Body of pancreas (tissue), 4 donors: ENCODE measurements around the gene SERAC1. TPM values are rescaled to one million over a fixed set of nuclear protein-coding genes. Genes with fewer than 3 reads are reported as not detected.
A peak's percentile ranks its signal among the peaks of the same experiment; 100 is the strongest.

Experiments used
- ATAC-seq: fragments of 150-250 bp; one replicate; pipeline ENCODE4 v1.9.1; 2016
- DNase-seq, 4 donors: peaks; one replicate each; pipeline ENCODE4 v3.0.0-alpha.2; 2019
- H3K27ac ChIP-seq, 4 donors: fragments of 200-600 bp; sonication (generic); 1 replicate in 3 of 4; 2 replicates in 1 of 4; pipeline versions ENCODE4 v1.5.1 to v1.6.1; 2016 to 2019; ENCODE audit warnings: mild to moderate bottlenecking in 1 of 4, mixed read lengths in 1 of 4, moderate library complexity in 1 of 4
- H3K27me3 ChIP-seq, 2 donors: fragments of 200-600 bp; sonication (generic); one replicate each; pipeline ENCODE4 v1.6.0; 2016; ENCODE audit warnings: mild to moderate bottlenecking in 1 of 2
- H3K36me3 ChIP-seq, 2 donors: fragments of 200-600 bp; sonication (generic); replicated peaks in 1 of 2; 2 replicates each; pipeline ENCODE4 v1.5.1; 2016; ENCODE audit warnings: low read depth in 2 of 2; ENCODE audit not compliant: insufficient read depth in 1 of 2
- H3K4me1 ChIP-seq: fragments of 200-600 bp; sonication (generic); one replicate; pipeline ENCODE4 v1.6.0; 2016
- H3K4me3 ChIP-seq, 2 donors: fragments of 200-600 bp; sonication (generic); 1 replicate in 1 of 2; 2 replicates in 1 of 2; pipeline ENCODE4 v1.5.1; 2016 to 2019
- H3K9me3 ChIP-seq, 3 donors: fragments of 200-600 bp; sonication (generic); 1 replicate in 2 of 3; 2 replicates in 1 of 3; pipeline ENCODE4 v1.5.1; 2016
- POLR2A ChIP-seq, 3 donors: fragments of 450-650 bp; IDR thresholded peaks; one replicate each; pipeline ENCODE4 v1.6.1; 2016; ENCODE audit warnings: antibody characterized with exemption in 3 of 3, mild to moderate bottlenecking in 2 of 3
- WGBS, 2 donors: methylation state at CpG; one replicate each; pipeline ENCODE4 v1.1.5; 2017; 5-methylcytosine and 5-hydroxymethylcytosine counted together
- intact Hi-C: fragments of 100-400 bp; cut with DNase I; formaldehyde crosslinking; loops from one replicate; pipeline ENCODE4 v1.15.1; 2023
- total RNA-seq, 2 donors: library from RNA; depleted of rRNA; stranded (reverse); fragments of >200 nt; gene quantifications; one replicate each; pipeline ENCODE4 v1.1.0, GENCODE V29; 2016
- TF ChIP-seq, protein P1 (sequence below), 7 experiments: fragments of 450-650 bp in 4 of 7; fragments of 200-600 bp in 3 of 7; sonication (generic) in 3 of 7; IDR thresholded peaks; one replicate each; pipeline ENCODE4 v1.5.1; 2016 to 2019; ENCODE audit warnings: antibody characterized with exemption in 7 of 7

The SERAC1 gene
- total RNA-seq, 2 donors from 2014 or later = 10.5 to 14.8 TPM

DNA sequence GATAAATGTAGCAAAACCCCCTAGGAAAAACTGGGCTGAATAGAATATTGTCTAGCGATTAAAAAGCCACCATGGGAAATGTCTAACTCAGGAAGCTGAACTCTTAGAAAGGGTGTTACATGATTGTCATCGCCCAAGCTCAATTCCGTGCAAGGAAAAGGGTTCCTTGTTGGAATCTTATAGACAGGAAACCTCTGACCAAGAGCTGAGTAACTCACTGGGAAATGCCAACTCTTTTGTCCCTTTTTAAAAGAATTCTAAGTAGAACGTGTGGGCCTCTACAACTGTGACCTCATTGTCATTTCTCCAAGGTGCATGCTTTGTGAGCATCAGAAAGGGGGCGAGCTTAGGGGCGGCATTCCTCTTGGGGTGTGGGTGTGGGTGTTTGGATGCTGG is 98.3 kb downstream of the SERAC1 start:
- no peak for TF ChIP-seq POLR2A (IDR thresholded peaks at IDR 0.05)
- TF ChIP-seq, protein P1, sequence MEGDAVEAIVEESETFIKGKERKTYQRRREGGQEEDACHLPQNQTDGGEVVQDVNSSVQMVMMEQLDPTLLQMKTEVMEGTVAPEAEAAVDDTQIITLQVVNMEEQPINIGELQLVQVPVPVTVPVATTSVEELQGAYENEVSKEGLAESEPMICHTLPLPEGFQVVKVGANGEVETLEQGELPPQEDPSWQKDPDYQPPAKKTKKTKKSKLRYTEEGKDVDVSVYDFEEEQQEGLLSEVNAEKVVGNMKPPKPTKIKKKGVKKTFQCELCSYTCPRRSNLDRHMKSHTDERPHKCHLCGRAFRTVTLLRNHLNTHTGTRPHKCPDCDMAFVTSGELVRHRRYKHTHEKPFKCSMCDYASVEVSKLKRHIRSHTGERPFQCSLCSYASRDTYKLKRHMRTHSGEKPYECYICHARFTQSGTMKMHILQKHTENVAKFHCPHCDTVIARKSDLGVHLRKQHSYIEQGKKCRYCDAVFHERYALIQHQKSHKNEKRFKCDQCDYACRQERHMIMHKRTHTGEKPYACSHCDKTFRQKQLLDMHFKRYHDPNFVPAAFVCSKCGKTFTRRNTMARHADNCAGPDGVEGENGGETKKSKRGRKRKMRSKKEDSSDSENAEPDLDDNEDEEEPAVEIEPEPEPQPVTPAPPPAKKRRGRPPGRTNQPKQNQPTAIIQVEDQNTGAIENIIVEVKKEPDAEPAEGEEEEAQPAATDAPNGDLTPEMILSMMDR (IDR thresholded peaks at IDR 0.05) = no peak
- intact Hi-C loops = loop anchor here (10.0 kb wide), 1 partner anchor 95 kb away; no protein-coding TSS in a partner anchor
- Histone ChIP-seq H3K27ac (peak overlapping the region in 1 of 4 donors; percentile 53), H3K36me3 (peaks cover 0 to 11% of the 10 kb centered on the region in 2 donors), H3K4me3 (no peak overlapping the region), H3K27me3 (no peaks in the 10 kb centered on the region), H3K4me1 (peaks cover 9% of the 10 kb centered on the region), H3K9me3 (no peaks in the 10 kb centered on the region)
- DNase-seq (no peak), ATAC-seq (no peak)
- WGBS, 2 donors = 85 to 88% methylated on average over 6 of the region's 6 CpGs

DNA sequence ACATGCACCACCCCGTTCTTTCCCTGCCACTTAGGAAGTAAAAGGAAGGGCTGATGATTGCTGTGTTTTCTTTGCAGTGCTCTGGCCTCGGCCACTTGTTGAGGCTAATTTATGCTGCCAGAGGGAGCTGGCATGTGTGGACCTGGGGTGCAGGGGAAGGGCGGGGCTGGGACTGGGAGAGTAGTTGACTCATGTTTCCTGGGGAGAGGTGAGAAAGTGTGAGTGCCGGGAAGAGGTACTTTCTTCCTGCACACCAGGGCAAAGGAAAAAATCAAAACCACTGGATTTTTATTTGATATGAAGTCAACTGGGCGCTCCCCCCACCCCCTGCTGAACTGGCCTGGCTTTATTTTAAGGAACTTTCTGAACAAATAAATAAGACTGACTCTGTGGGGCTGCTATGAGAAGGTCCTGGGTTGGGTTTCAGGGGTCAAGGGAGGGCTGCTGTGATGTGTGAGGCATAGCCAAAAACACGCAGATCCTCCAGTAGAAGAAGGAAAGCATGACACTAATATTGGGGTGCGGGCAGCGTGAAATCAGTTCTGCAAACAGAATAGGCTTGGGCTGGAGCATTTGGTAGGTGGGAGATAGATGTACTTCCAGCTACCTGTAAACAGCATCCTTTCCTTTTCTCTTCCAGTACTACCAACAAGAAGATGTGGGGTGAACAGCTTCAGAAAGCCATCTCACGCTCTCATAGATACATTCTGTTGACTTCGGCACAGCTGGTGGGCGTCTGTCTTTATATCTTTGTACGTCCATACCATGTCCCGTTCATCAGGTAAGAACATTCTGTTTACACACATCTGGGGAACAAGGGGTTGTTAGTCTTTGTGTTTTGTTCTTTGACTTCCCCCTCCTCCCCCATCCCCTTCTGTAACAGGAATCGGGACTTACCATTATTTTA is 98.9 kb downstream of the SERAC1 start:
- intact Hi-C loops = no loop called here
- H3K4me1 ChIP-seq = peaks cover 9% of the 10 kb centered on the region
- no peaks in the 10 kb centered on the region for H3K9me3 ChIP-seq
- H3K27me3 ChIP-seq = no peaks in the 10 kb centered on the region
- no peak overlapping the region for H3K4me3 ChIP-seq
- DNase-seq (peak in 3 of 4 donors; percentile 38 to 78 (median 59)), ATAC-seq (peak; percentile 57)
- peaks cover 0 to 11% of the 10 kb centered on the region in 2 donors for H3K36me3 ChIP-seq
- WGBS, 2 donors = 75 to 76% methylated on average over 14 of the region's 14 CpGs
- no peak for TF ChIP-seq POLR2A (IDR thresholded peaks at IDR 0.05)
- TF ChIP-seq, protein P1 (IDR thresholded peaks at IDR 0.05) = no peak
- H3K27ac ChIP-seq = peak overlapping the region in 3 of 4 donors; percentile 47 to 72 (median 53)

DNA sequence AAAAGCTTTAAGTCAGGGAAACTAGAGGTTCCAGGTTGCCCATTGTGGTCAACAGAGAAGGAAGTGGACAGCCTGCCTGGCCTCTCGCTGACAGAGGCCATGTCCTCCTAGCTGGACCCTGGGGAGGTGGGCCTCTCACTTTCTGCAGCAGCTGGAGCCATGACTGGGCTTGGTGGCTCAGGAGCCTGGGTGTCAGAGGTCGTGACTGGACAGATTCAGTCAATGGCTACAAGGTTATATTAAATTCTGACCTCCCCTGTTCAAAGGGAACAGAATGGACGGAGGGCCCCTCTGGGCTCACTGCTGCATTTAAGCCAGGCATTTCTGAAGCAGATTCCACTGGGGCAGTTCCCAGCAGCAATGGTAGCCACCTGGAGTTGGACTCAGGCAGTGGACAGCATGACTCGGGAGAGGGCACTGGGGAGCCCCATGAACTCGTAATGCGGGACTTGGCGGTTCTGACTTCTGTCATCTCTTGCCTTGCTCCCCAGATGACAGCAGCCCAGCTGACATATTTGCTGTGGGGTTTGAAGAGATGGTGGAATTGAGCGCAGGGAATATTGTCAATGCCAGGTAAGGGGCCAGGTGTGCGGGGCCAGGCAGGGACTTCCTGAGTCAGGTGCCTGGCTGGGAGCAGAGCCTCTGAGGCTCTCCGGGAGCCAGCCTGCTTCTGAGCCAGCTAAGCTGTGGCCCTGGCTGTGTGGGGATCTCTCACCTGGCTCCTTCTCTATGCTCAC is 99.7 kb downstream of the SERAC1 start:
- Histone ChIP-seq H3K4me1 (peaks cover 9% of the 10 kb centered on the region), H3K27me3 (no peaks in the 10 kb centered on the region), H3K9me3 (no peaks in the 10 kb centered on the region), H3K27ac (peak overlapping the region in 3 of 4 donors; percentile 47 to 72 (median 53)), H3K36me3 (peaks cover 0 to 11% of the 10 kb centered on the region in 2 donors), H3K4me3 (no peak overlapping the region)
- no peak for TF ChIP-seq POLR2A (IDR thresholded peaks at IDR 0.05)
- TF ChIP-seq, protein P1 (IDR thresholded peaks at IDR 0.05) = no peak
- 84 to 90% methylated on average over 7 to 10 of the region's 10 CpGs for WGBS, 2 donors
- DNase-seq = no peak
- no peak for ATAC-seq
- intact Hi-C loops = no loop called here

DNA sequence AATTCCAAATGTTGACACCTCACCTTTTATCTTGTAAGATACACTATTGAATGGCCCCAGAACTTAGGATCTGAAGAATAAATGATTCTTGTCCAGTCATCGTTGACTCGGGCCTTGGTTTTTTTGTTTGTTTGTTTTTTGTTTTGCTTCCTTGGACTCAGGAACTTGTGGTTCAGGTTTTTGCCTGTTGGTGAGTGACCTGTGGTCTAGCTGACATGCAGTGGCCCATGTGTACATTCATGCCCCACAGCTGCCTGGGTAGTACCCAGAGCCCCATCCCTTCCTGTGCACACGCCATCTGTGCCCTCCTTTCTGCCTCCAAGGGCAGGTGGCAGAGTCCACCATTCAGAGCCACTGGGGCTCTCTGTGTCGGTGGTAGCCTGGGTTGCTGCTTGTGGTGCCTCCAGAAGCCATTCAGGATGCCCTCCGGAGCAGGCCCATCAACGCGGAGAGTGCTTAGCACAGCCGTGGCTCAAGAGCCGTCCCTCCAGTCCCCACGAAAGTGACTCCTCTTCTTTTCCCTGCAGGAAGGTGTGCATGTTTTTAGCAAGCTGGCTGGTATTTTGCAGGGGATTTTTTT is 100.5 kb downstream of the SERAC1 start:
- no peak overlapping the region for H3K27ac ChIP-seq
- no peaks in the 10 kb centered on the region for H3K27me3 ChIP-seq
- ATAC-seq = no peak
- 86 to 90% methylated on average over 8 to 10 of the region's 10 CpGs for WGBS, 2 donors
- peaks cover 0 to 11% of the 10 kb centered on the region in 2 donors for H3K36me3 ChIP-seq
- TF ChIP-seq, protein P1 (IDR thresholded peaks at IDR 0.05) = no peak
- no peak for DNase-seq
- H3K4me1 ChIP-seq = peaks cover 9% of the 10 kb centered on the region
- H3K9me3 ChIP-seq = no peaks in the 10 kb centered on the region
- intact Hi-C loops = no loop called here
- H3K4me3 ChIP-seq = no peak overlapping the region
